Endothelial cell of umbilical vein (primary cell): ENCODE measurements around the gene SORCS2. TPM values are rescaled to one million over a fixed set of nuclear protein-coding genes. Genes with fewer than 3 reads are reported as not detected.

Experiments used
- BruUV-seq: library from RNA; stranded (reverse); fragments of 400-500 nt; replicated peaks from 2 replicates; lab custom pipeline; 2021; lab: Mats Ljungman, UMichigan
- CTCF ChIA-PET: fragments of 300-600, 350-600 bp; sonication (Branson Sonifier 250); formaldehyde crosslinking; loops from one replicate; lab custom pipeline; 2021; ENCODE audit warnings: antibody characterized with exemption, inconsistent platforms; lab: Charles Lee
- POLR2A ChIA-PET: fragments of 300-600, 350-600 bp; sonication (Branson Sonifier 250); formaldehyde crosslinking; loops from one replicate; lab custom pipeline; 2021; ENCODE audit warnings: antibody characterized with exemption, inconsistent platforms; lab: Charles Lee
- DNase-seq: peaks from one replicate; pipeline ENCODE4 v3.0.0-alpha.2; 2011; ENCODE audit warnings: low read depth, low spot score
- FAIRE-seq: peaks from 2 replicates; lab custom pipeline; 2011; peaks lifted over from hg19 to GRCh38; lab: Jason Lieb, UNC
- H2AFZ ChIP-seq: 2 replicates; pipeline ENCODE4 v1.6.0; 2012; ENCODE audit warnings: low read depth, low read length, control low read depth, inconsistent platforms
- H3K27ac ChIP-seq: 2 replicates; pipeline ENCODE4 v1.5.1; 2011; ENCODE audit warnings: low read depth, mild to moderate bottlenecking, control low read depth, low read length, moderate library complexity; ENCODE audit not compliant: insufficient read depth
- H3K27me3 ChIP-seq, 2 experiments: 2 replicates each; pipeline versions ENCODE4 v1.6.0 to v1.6.1; 2011; ENCODE audit warnings: low read length in 2 of 2, mixed read lengths in 1 of 2; ENCODE audit not compliant: control insufficient read depth in 2 of 2, insufficient read depth in 2 of 2
- H3K36me3 ChIP-seq, 2 experiments: 2 replicates in 1 of 2; 3 replicates in 1 of 2; pipeline ENCODE4 v1.5.1; 2011; ENCODE audit warnings: low read length in 2 of 2, mild to moderate bottlenecking in 1 of 2, moderate library complexity in 1 of 2; ENCODE audit not compliant: control insufficient read depth in 2 of 2, insufficient read depth in 2 of 2; ENCODE audit errors: extremely low read depth in 1 of 2
- H3K4me1 ChIP-seq: 3 replicates; pipeline ENCODE4 v1.5.1; 2011; ENCODE audit warnings: mild to moderate bottlenecking, low read length; ENCODE audit not compliant: control insufficient read depth, insufficient read depth; ENCODE audit errors: extremely low read depth
- H3K4me2 ChIP-seq: 2 replicates; pipeline ENCODE4 v1.6.1; 2011; ENCODE audit warnings: low read length, control low read depth, mixed read lengths; ENCODE audit not compliant: insufficient read depth
- H3K4me3 ChIP-seq, 3 experiments: fragments of 200-600 bp in 1 of 3; sonication (generic), shearing (Covaris generic) in 1 of 3; replicated peaks in 1 of 3; 2 replicates each; pipeline ENCODE4 v1.5.1; 2011 to 2016; ENCODE audit warnings: control low read depth in 3 of 3, low read length in 3 of 3, mild to moderate bottlenecking in 2 of 3, inconsistent platforms in 1 of 3, low read depth in 1 of 3, moderate library complexity in 1 of 3; ENCODE audit not compliant: insufficient read depth in 1 of 3
- H3K79me2 ChIP-seq: 2 replicates; pipeline ENCODE4 v1.6.0; 2012; ENCODE audit warnings: low read length, inconsistent platforms; ENCODE audit not compliant: control insufficient read depth, insufficient read depth
- H3K9ac ChIP-seq: replicated peaks from 2 replicates; pipeline ENCODE3; 2011; ENCODE audit warnings: low read length, control low read depth; ENCODE audit not compliant: insufficient read depth; ENCODE audit errors: extremely low read depth
- H3K9me1 ChIP-seq: replicated peaks from 3 replicates; pipeline ENCODE4 v1.6.0; 2011; ENCODE audit warnings: mild to moderate bottlenecking, low read length; ENCODE audit not compliant: control insufficient read depth, insufficient read depth; ENCODE audit errors: extremely low read depth
- H3K9me3 ChIP-seq: replicated peaks from 2 replicates; pipeline ENCODE4 v1.5.1; 2012; ENCODE audit warnings: low read length, inconsistent platforms; ENCODE audit not compliant: control insufficient read depth, insufficient read depth
- H4K20me1 ChIP-seq: replicated peaks from 2 replicates; pipeline ENCODE3; 2011; ENCODE audit warnings: mild to moderate bottlenecking, low read length; ENCODE audit not compliant: control insufficient read depth, insufficient read depth; ENCODE audit errors: extremely low read depth
- CTCF ChIP-seq, 2 donors: IDR thresholded peaks; 1 replicate in 1 of 2; 2 replicates in 1 of 2; pipeline ENCODE4 v1.5.1; 2011; ENCODE audit warnings: low read length in 2 of 2, mild to moderate bottlenecking in 2 of 2, moderate library complexity in 2 of 2, control low read depth in 1 of 2, inconsistent platforms in 1 of 2, low read depth in 1 of 2; ENCODE audit not compliant: insufficient read depth in 1 of 2; ENCODE audit errors: extremely low read depth in 1 of 2
- EZH2 ChIP-seq: IDR thresholded peaks from 2 replicates; pipeline ENCODE4 v1.6.1; 2012; ENCODE audit warnings: borderline replicate concordance, low read depth, mild to moderate bottlenecking, moderate library complexity, low read length, inconsistent platforms; ENCODE audit not compliant: severe bottlenecking
- FOS ChIP-seq: IDR thresholded peaks from 2 replicates; pipeline ENCODE4 v1.6.1; 2011; ENCODE audit warnings: mild to moderate bottlenecking, low read length, moderate library complexity, borderline replicate concordance; ENCODE audit not compliant: insufficient read depth
- GATA2 ChIP-seq: IDR thresholded peaks from 2 replicates; pipeline ENCODE4 v1.7.0; 2011; ENCODE audit warnings: low read depth, mild to moderate bottlenecking, moderate library complexity, mixed read lengths, low read length; ENCODE audit not compliant: insufficient read length, insufficient read depth
- JUN ChIP-seq: IDR thresholded peaks from 2 replicates; pipeline ENCODE4 v1.6.1; 2011; ENCODE audit warnings: borderline replicate concordance, low read depth; ENCODE audit not compliant: insufficient read length, insufficient read depth
- MYC ChIP-seq: IDR thresholded peaks from one replicate; pipeline ENCODE4 v1.6.1; 2011; ENCODE audit warnings: mild to moderate bottlenecking, low read depth, low read length
- POLR2A ChIP-seq: IDR thresholded peaks from 2 replicates; pipeline ENCODE4 v1.6.1; 2012; ENCODE audit warnings: low read depth, mild to moderate bottlenecking, control low read depth, low read length
- POLR2AphosphoS5 ChIP-seq: IDR thresholded peaks from 2 replicates; pipeline ENCODE4 v1.6.1; 2012; ENCODE audit warnings: low read depth, mild to moderate bottlenecking, control low read depth, low read length, moderate library complexity; ENCODE audit not compliant: insufficient read depth
- dilution Hi-C: fragments of 300-500 bp; cut with MboI; formaldehyde crosslinking; loops from one replicate; pipeline ENCODE4 v1.15.0; 2019; ENCODE audit warnings: low sequenced_read_pairs; ENCODE audit not compliant: extremely low pct_ligation_motif_present
- intact Hi-C: fragments of 100-400 bp; cut with micrococcal nuclease; formaldehyde crosslinking; loops from one replicate; pipeline ENCODE4 v1.10.0; 2022
- polyA plus RNA-seq, 4 experiments: library from polyadenylated mRNA; depleted of rRNA in 3 of 4; stranded (reverse) in 3 of 4; unstranded in 1 of 4; fragments of >200 nt; gene quantifications; 2 replicates each; pipeline versions ENCODE4 v1.2.1 to v1.2.3, GENCODE V29; 2011 to 2012; ENCODE audit warnings: missing spikeins in 1 of 4
- total RNA-seq: library from RNA; stranded (reverse); gene quantifications from 2 replicates; pipeline ENCODE4 v1.2.3, GENCODE V29; 2021
- TF ChIP-seq, protein P1 (sequence below): IDR thresholded peaks from 2 replicates; pipeline ENCODE4 v1.6.1; 2011; ENCODE audit not compliant: insufficient read depth, insufficient read length

Gene SORCS2
- total and polyA plus RNA-seq, 2 donors (not counting 3 experiments of a cell fraction or from before 2014, with no cell fraction given) = not detected

DNA sequence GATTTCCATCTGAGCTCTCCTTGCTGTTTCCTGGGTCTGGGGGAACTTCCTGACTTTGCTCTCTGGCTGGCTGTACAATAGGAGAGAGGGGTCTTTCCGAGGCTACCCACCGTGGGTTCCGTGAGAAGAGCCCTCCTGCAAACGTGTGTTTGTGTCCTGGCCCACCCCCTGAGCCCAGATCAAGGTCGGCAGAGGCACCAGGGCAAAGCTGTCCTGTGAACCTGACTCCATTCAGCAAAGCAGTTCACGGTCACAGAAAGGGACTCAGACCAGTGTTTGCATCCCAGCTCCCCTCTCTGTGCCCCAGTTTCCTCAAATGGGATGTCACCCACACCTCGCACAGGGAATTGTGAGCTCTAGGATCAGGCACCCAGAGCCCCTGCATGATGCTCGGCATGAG is 339.7 kb downstream of the SORCS2 start:
- Histone ChIP-seq H3K4me2 (no peak overlapping the region), H3K4me3 (no peak overlapping the region), H2AFZ (no peak overlapping the region), H3K9me3 (no peaks in the 10 kb centered on the region), H3K79me2 (no peaks in the 10 kb centered on the region), H3K27ac (no peak overlapping the region), H3K4me1 (no peaks in the 10 kb centered on the region), H3K27me3 (no peaks in the 10 kb centered on the region), H3K9me1 (no peaks in the 10 kb centered on the region), H3K36me3 (no peaks in the 10 kb centered on the region), H4K20me1 (no peaks in the 10 kb centered on the region), H3K9ac (no peak overlapping the region)
- ChIA-PET CTCF (no interaction called here), POLR2A (no interaction called here)
- no peak for DNase-seq
- dilution Hi-C loops = no loop called here
- TF ChIP-seq, protein P1, sequence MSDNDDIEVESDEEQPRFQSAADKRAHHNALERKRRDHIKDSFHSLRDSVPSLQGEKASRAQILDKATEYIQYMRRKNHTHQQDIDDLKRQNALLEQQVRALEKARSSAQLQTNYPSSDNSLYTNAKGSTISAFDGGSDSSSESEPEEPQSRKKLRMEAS = no peak
- TF ChIP-seq FOS (no peak), JUN (no peak), EZH2 (no peak), CTCF (IDR thresholded peaks at IDR 0.05; ENCODE audit: extremely low read depth in 1 of 2, insufficient read depth in 1 of 2, low read depth in 1 of 2, low read length in 2 of 2) (no peak), GATA2 (no peak), MYC (no peak), POLR2AphosphoS5 (no peak), POLR2A (no peak)
- BruUV-seq = no TSS peak
- no peak for FAIRE-seq
- intact Hi-C loops = no loop called here
